ENCODE data around the gene NPIPA1. TPM values are rescaled to one million over a fixed set of nuclear protein-coding genes. Genes with fewer than 3 reads are reported as not detected.
A peak's percentile ranks its signal among the peaks of the same experiment; 100 is the strongest.

The NPIPA1 gene
- total RNA-seq, 1 donor from 2014 or later = 199 TPM

DNA sequence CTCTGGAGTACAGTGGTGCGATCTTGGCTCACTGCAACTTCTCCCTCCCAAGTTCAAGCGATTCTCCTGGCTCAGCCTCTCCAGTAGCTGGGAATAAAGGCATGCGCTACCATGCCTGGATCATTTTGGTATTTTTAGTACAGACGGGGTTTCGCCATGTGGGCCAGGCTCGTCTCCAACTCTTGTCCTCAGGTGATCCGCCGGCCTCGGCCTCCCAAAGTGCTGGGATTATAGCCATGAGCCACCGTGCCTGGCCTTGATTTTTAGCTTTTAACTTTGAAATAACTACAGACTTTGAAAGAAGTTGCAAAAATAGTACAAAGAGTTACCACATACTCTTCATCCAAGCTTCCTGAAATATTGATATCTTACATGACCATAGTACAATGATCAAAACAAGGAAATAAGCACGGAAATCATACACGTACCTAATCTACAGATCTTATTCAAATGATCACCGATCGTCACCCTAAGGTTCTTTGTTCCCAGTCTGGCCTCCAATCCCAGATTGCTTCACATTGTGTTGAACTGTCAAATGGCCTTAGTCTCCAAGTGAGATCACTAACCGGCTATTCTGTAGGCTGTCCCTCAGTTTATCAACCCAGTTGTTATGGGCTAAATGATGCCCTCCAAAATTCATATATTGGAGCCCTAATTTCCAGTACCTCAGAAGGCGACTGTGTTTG lies 18.4 kb downstream of the NPIPA1 start:
- Mint-ChIP-seq H3K4me1 (ENCODE audit: unreplicated experiment) (peaks cover 7% of the 10 kb centered on the region), H3K4me3 (no peak overlapping the region), H3K27ac (no peak overlapping the region), H3K36me3 (no peaks in the 10 kb centered on the region), H3K27me3 (no peaks in the 10 kb centered on the region), H3K9me3 (no peaks in the 10 kb centered on the region)
- peak; percentile 60 for DNase-seq (ENCODE audit: extremely low spot score, unreplicated experiment)
- no peak for TF ChIP-seq CTCF (conservative IDR thresholded peaks at IDR 0.05)

GRCh38 chr16:14957576-14958322 lies 20.5 kb downstream of the NPIPA1 start:
- peak; percentile 82 for DNase-seq (ENCODE audit: extremely low spot score, unreplicated experiment)
- H3K4me3 Mint-ChIP-seq = no peak overlapping the region
- H3K27me3 Mint-ChIP-seq = peaks cover 6% of the 10 kb centered on the region
- no peaks in the 10 kb centered on the region for H3K9me3 Mint-ChIP-seq
- peaks cover 7% of the 10 kb centered on the region for H3K4me1 Mint-ChIP-seq (ENCODE audit: unreplicated experiment)
- TF ChIP-seq CTCF (conservative IDR thresholded peaks at IDR 0.05) = no peak
- no peaks in the 10 kb centered on the region for H3K36me3 Mint-ChIP-seq
- no peak overlapping the region for H3K27ac Mint-ChIP-seq

- Mint-ChIP-seq H3K27ac (no peak overlapping the region), H3K36me3 (no peaks in the 10 kb centered on the region), H3K4me3 (no peak overlapping the region), H3K27me3 (peaks cover 9% of the 10 kb centered on the region), H3K4me1 (ENCODE audit: unreplicated experiment) (peaks cover 7% of the 10 kb centered on the region), H3K9me3 (no peaks in the 10 kb centered on the region)
- TF ChIP-seq CTCF (conservative IDR thresholded peaks at IDR 0.05) = no peak
- no peak for DNase-seq (ENCODE audit: extremely low spot score, unreplicated experiment)
These were observed 21.0 kb downstream of the NPIPA1 start for GRCh38 chr16:14958323-14958600.

DNA sequence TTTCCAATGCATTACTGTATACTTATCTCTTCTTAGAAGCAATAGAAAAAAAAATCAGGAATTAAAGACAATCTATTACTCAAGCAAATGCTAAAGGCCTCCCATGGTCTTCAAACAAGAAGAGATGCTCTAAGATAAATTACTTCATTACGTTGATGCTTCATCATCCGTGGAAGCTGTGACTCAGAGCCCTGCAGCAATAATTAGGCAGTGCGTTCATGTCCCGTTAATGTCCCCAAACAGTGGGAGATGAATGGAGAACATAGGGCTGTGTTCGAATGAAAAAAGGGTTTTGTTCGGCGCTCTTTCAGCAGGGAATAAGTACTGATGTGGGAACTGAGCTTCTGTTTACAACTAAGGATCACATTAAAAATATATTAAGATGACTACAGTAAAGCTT lies 21.7 kb downstream of the NPIPA1 start:
- Mint-ChIP-seq H3K27me3 (peaks cover 13% of the 10 kb centered on the region), H3K4me1 (ENCODE audit: unreplicated experiment) (peaks cover 7% of the 10 kb centered on the region), H3K4me3 (no peak overlapping the region), H3K36me3 (no peaks in the 10 kb centered on the region), H3K27ac (no peak overlapping the region), H3K9me3 (no peaks in the 10 kb centered on the region)
- DNase-seq (ENCODE audit: extremely low spot score, unreplicated experiment) = peak; percentile 36
- TF ChIP-seq CTCF (conservative IDR thresholded peaks at IDR 0.05) = no peak

- no peaks in the 10 kb centered on the region for H3K9me3 Mint-ChIP-seq
These were observed 24.4 kb downstream of the NPIPA1 start for GRCh38 chr16:14961405-14962186.

More at GRCh38 chr16:14961405-14962186, 24.4 kb downstream of the NPIPA1 start:
- peaks cover 13% of the 10 kb centered on the region for H3K27me3 Mint-ChIP-seq
- H3K36me3 Mint-ChIP-seq = no peaks in the 10 kb centered on the region
- H3K27ac Mint-ChIP-seq = no peak overlapping the region
- H3K4me1 Mint-ChIP-seq (ENCODE audit: unreplicated experiment) = peaks cover 7% of the 10 kb centered on the region
- TF ChIP-seq CTCF (conservative IDR thresholded peaks at IDR 0.05) = no peak
- H3K4me3 Mint-ChIP-seq = no peak overlapping the region
- no peak for DNase-seq (ENCODE audit: extremely low spot score, unreplicated experiment)
